Esophagus squamous epithelium (tissue), 5 donors: Measurements from ENCODE around the gene EGF. TPM values are rescaled to one million over a fixed set of nuclear protein-coding genes. Genes with fewer than 3 reads are reported as not detected.

Experiments used
- DNase-seq: peaks from one replicate; lab custom pipeline; 2025; lab: John Stamatoyannopoulos, UW
- H3K27ac ChIP-seq, 4 donors: fragments of 200-600 bp; sonication (generic); one replicate each; pipeline ENCODE4 v1.5.1; 2016 to 2019; ENCODE audit warnings: mild to moderate bottlenecking in 1 of 4
- H3K27me3 ChIP-seq, 4 donors: fragments of 200-600 bp; sonication (generic); 1 replicate in 3 of 4; 2 replicates in 1 of 4; pipeline versions ENCODE4 v1.5.1 to v1.6.0; 2017 to 2021; ENCODE audit warnings: antibody characterized with exemption in 1 of 4
- H3K36me3 ChIP-seq, 3 donors: fragments of 200-600 bp; sonication (generic); one replicate each; pipeline ENCODE4 v1.5.1; 2016 to 2019
- H3K4me1 ChIP-seq, 3 donors: fragments of 200-600 bp; sonication (generic); one replicate each; pipeline ENCODE4 v1.5.1; 2017 to 2019
- H3K4me3 ChIP-seq, 4 donors: fragments of 200-600 bp; sonication (generic); 1 replicate in 3 of 4; 2 replicates in 1 of 4; pipeline ENCODE4 v1.5.1; 2016 to 2019; ENCODE audit warnings: mild to moderate bottlenecking in 2 of 4, moderate library complexity in 1 of 4
- H3K9me3 ChIP-seq, 3 donors: fragments of 200-600 bp; sonication (generic); one replicate each; pipeline ENCODE4 v1.5.1; 2016 to 2019
- POLR2A ChIP-seq, 4 donors: fragments of 450-650 bp; IDR thresholded peaks; one replicate each; pipeline ENCODE4 v1.6.1; 2017; ENCODE audit warnings: antibody characterized with exemption in 4 of 4, mild to moderate bottlenecking in 4 of 4, moderate library complexity in 3 of 4
- WGBS, 2 donors: methylation state at CpG; one replicate each; pipeline ENCODE4 v1.1.5; 2018; 5-methylcytosine and 5-hydroxymethylcytosine counted together
- intact Hi-C: fragments of 100-400 bp; cut with DNase I; formaldehyde crosslinking; loops from one replicate; pipeline ENCODE4 v1.15.0; 2022
- total RNA-seq, 4 donors: library from RNA; depleted of rRNA; stranded (reverse); fragments of >200 nt; gene quantifications; one replicate each; pipeline ENCODE4 v1.1.0, GENCODE V29; 2016
- TF ChIP-seq, protein P1 (sequence below), 6 experiments: fragments of 450-650 bp in 4 of 6; fragments of 200-600 bp in 2 of 6; sonication (generic) in 2 of 6; IDR thresholded peaks; one replicate each; pipeline ENCODE4 v1.5.1; 2016 to 2019; ENCODE audit warnings: antibody characterized with exemption in 6 of 6, mild to moderate bottlenecking in 4 of 6, moderate library complexity in 4 of 6
- donor health status: DM: yes; HTN: yes; CAD: no.

EGF gene
- total RNA-seq, 4 donors from 2014 or later: 0.19 to 0.70 (median 0.47) TPM

GRCh38 chr4:110008540-110008939 is 95.9 kb downstream of the EGF start:
- 77 to 83% methylated on average over 1 of the region's 2 CpGs for WGBS, 2 donors
- intact Hi-C loops: loop anchor here (10.0 kb wide), 1 partner anchor 306 kb away; no protein-coding TSS in a partner anchor

GRCh38 chr4:110009550-110009949 is 96.9 kb downstream of the EGF start:
- intact Hi-C loops: loop anchor here (10.0 kb wide), 1 partner anchor 305 kb away; no protein-coding TSS in a partner anchor
- Histone ChIP-seq H3K4me3 (no peak overlapping the region), H3K36me3 (no peaks in the 10 kb centered on the region), H3K9me3 (no peaks in the 10 kb centered on the region), H3K4me1 (peaks cover 0 to 6% (median 0%) of the 10 kb centered on the region in 3 donors), H3K27ac (no peak overlapping the region), H3K27me3 (no peaks in the 10 kb centered on the region)
- DNase-seq: no peak
- WGBS, 2 donors: 71 to 90% methylated on average over 2 of the region's 2 CpGs
- TF ChIP-seq, protein P1, sequence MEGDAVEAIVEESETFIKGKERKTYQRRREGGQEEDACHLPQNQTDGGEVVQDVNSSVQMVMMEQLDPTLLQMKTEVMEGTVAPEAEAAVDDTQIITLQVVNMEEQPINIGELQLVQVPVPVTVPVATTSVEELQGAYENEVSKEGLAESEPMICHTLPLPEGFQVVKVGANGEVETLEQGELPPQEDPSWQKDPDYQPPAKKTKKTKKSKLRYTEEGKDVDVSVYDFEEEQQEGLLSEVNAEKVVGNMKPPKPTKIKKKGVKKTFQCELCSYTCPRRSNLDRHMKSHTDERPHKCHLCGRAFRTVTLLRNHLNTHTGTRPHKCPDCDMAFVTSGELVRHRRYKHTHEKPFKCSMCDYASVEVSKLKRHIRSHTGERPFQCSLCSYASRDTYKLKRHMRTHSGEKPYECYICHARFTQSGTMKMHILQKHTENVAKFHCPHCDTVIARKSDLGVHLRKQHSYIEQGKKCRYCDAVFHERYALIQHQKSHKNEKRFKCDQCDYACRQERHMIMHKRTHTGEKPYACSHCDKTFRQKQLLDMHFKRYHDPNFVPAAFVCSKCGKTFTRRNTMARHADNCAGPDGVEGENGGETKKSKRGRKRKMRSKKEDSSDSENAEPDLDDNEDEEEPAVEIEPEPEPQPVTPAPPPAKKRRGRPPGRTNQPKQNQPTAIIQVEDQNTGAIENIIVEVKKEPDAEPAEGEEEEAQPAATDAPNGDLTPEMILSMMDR (IDR thresholded peaks at IDR 0.05): no peak
- no peak for TF ChIP-seq POLR2A (IDR thresholded peaks at IDR 0.05)

More at GRCh38 chr4:110008540-110008939, 95.9 kb downstream of the EGF start:
- Histone ChIP-seq H3K27ac (no peak overlapping the region), H3K27me3 (no peaks in the 10 kb centered on the region), H3K9me3 (no peaks in the 10 kb centered on the region), H3K4me3 (no peak overlapping the region), H3K36me3 (no peaks in the 10 kb centered on the region), H3K4me1 (peaks cover 0 to 6% (median 0%) of the 10 kb centered on the region in 3 donors)
- TF ChIP-seq, protein P1 (IDR thresholded peaks at IDR 0.05): no peak
- TF ChIP-seq POLR2A (IDR thresholded peaks at IDR 0.05): no peak
- DNase-seq: no peak

- Histone ChIP-seq H3K27me3 (no peaks in the 10 kb centered on the region), H3K27ac (no peak overlapping the region), H3K36me3 (no peaks in the 10 kb centered on the region), H3K4me3 (no peak overlapping the region), H3K4me1 (peaks cover 0 to 3% (median 0%) of the 10 kb centered on the region in 3 donors), H3K9me3 (no peaks in the 10 kb centered on the region)
- DNase-seq: no peak
- intact Hi-C loops: no loop called here
- TF ChIP-seq POLR2A (IDR thresholded peaks at IDR 0.05): no peak
- TF ChIP-seq, protein P1 (IDR thresholded peaks at IDR 0.05): no peak
- 83 to 88% methylated on average over 4 of the region's 4 CpGs for WGBS, 2 donors
These were observed 98.1 kb downstream of the EGF start for GRCh38 chr4:110010797-110011196.

DNA sequence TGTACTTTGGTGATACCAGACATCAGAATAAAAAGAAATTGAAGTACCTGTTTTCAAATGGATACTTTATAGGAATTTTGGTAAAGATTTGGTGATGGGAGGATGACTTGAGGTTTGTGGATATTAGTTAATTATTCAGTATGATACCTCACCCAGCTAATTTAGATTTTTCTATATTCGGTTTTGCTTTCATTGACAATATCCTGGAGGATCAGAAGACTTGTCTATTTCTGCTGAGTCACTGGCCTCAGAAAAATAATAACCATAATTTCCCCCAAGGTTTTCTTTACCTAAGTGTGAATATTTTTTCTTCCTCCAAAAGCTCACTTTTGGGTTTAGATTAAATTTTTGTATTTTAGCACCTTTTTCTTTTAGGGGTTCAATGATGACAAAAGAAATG is 100.2 kb downstream of the EGF start:
- no peak overlapping the region for H3K27ac ChIP-seq
- no peaks in the 10 kb centered on the region for H3K9me3 ChIP-seq
- H3K27me3 ChIP-seq: no peaks in the 10 kb centered on the region

GRCh38 chr4:110014233-110014632 is 101.5 kb downstream of the EGF start:
- intact Hi-C loops: no loop called here
- no peaks in the 10 kb centered on the region for H3K4me1 ChIP-seq
- TF ChIP-seq POLR2A (IDR thresholded peaks at IDR 0.05): no peak
- TF ChIP-seq, protein P1 (IDR thresholded peaks at IDR 0.05): no peak
- no peaks in the 10 kb centered on the region for H3K36me3 ChIP-seq
- WGBS, 2 donors: 83 to 92% methylated on average over 6 of the region's 6 CpGs
- DNase-seq: no peak
- no peak overlapping the region for H3K27ac ChIP-seq
- no peaks in the 10 kb centered on the region for H3K27me3 ChIP-seq
- H3K9me3 ChIP-seq: no peaks in the 10 kb centered on the region
- no peak overlapping the region for H3K4me3 ChIP-seq

More for the DNA sequence above, 100.2 kb downstream of the EGF start:
- intact Hi-C loops: no loop called here
- no peak overlapping the region for H3K4me3 ChIP-seq
- no peak for DNase-seq
- TF ChIP-seq, protein P1 (IDR thresholded peaks at IDR 0.05): no peak
- no peak for TF ChIP-seq POLR2A (IDR thresholded peaks at IDR 0.05)
- H3K4me1 ChIP-seq: no peaks in the 10 kb centered on the region
- 46 to 62% methylated on average over 1 of the region's 1 CpG for WGBS, 2 donors
- no peaks in the 10 kb centered on the region for H3K36me3 ChIP-seq
